Kidney tubule cell (primary cell): Measurements from ENCODE around the gene SIDT1.

ENCODE experiments used
- DNase-seq: peaks from one replicate; pipeline ENCODE4 v3.0.0-alpha.2; 2018; ENCODE audit warnings: low spot score

Gene SIDT1

DNA sequence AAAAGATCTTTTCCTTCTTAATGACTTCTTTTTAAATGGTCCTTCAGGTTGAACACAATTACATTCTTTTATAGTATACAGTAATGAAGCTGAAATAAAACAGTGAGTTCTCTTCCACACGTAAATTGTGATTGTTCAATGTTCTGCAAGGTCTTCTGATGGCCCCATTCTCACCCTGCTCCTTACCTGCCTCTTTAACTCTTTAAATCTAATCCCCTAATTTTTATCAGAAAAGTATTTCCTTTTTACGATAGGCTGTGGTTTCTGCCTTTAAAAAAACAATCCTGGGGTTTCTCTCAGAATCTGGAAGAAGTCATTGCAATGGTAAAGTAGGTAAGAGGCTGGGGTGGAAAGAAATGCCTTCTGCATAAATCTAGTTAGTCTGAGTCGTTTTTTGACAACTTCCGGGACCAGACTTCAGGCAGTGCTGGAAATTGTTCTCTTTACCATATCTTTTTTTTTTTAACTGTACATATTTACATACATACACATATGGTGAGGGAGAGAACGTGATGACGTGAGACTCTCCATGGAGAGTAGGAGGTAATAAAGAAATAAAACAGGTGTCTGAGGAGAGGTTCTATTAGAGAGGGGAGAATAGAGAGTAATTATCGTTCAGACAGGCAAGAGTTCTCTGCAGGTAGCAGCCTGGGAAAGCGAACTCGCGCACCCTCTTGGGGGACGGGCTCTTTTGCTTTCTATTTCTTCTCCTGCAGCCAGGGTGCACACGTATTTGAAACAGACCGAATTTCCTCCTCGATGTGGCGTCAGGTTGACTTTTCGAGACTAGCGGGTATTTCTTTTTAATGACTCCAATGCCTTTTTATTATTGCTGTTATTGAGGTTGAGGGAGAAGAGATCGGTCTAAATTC is at the start of gene SIDT1:
SIDT1 (plus strand) TSS at position 730 of the 872 bp plus-strand sequence. CDS start 467 bp downstream, outside the sequence.
- peak; percentile 44 for DNase-seq

DNA sequence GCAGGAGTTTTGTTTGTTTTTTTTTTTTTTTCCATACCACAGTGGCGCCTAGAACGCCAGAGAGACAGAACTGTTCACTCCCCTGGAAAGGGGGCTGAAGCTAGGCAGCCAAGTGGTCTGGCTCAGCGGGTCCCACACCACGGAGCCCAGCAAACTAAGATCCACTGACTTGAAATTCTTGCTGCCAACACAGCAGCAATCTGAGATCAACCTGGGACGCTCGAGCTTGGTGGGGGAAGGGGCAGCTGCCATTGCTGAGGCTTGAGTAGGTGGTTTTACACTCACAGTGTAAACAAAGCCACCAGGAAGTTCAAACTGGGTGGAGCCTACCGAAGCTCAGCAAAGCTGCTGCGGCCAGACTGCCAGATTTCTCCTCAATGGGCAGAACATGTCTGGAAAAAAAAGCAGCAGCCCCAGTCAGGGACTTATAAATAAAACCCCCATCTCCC is 47.2 kb upstream of the SIDT1 start:
- no peak for DNase-seq

DNA sequence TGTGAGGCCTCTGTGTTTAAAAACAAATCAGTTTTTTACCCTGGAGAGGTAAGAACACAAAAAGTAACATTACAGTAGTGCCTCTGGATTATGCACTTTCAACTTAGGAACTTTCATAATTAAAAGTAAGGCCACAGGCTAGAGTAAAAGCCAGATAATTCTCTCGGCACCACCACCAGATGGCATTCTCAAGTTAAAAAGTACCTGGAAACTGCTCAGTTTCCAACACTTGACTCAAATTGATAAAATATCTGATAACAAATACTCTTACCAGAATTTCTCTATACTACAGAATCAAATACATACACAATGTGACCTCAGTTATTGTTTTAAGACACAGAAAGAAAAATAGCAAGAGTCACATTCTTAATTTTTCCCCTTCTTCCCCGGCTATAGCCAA is 37.3 kb upstream of the SIDT1 start:
- DNase-seq: peak; percentile 29

DNA sequence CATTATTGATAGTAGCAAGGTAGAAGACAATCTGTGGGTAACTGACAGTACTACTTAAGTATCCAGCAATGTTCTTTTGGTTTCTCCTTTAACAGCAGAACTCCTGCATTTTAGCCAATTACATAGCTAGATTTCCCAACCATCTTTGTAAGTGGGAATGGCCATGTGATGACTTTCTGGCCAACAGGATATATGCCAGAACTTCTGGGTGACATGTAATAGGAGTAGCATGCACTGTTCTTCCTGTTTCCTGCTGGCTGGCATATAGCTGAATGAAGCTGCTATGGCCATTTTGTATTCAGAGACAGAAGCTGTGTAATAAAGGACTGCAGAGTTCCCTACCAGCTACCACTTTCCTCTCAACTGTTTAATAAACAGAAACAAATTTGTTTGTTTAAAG is 35.4 kb upstream of the SIDT1 start:
- peak; percentile 29 for DNase-seq

DNA sequence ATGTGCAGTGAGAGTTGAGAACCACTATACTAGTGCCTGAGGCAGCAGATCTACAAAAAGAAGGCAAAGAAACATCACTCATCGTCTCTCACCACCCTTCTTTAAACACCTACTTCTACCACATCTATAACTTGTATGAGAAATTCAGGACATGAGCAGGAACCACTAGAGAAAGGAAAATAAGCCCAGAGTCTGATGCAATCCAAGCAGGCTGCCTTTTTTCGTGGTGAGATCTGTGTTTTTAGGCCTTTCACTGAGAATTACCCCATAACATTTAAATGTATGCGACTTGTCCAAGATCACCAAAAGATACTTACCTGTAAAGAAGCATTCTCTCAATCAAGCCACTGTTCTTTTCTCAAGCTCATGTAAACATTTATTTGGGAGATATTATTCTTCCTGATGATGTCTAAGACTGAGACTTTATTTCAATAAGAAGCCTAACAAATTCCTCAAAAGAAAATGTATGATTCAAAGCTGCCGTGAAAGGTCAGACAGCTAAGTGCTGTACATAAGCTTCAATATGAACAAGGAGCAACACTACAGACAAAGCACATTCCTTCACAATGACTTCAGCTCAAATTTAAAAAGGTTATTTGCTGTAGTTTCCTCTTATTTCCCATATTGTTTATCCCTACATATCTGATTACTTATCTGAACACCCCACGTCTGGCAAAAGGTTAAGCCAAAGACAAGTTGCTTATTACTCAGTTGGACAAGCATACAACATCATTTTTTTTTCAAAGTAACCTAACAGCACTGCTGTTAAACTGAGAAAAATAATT is 33.9 kb upstream of the SIDT1 start:
- DNase-seq: peak; percentile 47

DNA sequence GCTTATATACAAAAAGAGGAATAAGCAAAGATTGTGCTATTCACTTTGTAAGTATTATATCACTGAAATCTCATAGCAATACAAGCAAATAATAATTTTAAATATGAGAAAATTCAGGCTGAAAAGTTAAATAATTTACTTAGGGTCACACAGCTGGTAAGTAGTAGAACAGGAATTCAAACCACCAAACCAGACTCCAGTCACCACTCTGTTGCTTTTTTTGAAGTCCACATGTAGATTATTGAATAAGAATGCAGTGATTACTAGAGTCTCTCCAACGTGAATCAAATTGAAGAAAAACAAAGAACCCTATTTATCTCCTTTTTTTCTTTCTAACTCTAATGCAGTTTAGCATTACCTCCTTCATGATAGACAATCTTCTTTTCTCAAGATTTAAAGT is 33.3 kb upstream of the SIDT1 start:
- no peak for DNase-seq

DNA sequence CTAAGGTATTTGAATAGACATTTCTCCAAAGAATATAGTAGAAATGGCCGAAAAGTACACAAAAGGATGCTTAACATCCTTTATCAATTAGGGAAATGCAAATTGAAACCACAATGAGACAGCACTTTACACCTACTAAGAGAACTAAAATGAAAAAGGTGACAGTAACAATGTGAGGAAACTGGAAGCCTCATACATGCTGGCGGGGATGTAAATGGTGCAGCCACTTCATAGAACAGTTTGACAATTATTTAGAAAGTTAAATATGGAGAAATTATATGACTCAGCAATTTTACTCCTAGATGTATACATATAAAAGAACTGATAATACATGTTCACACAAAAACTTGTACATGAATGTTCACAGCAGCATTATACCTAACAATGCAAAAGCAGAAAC is 30.8 kb upstream of the SIDT1 start:
- no peak for DNase-seq

DNA sequence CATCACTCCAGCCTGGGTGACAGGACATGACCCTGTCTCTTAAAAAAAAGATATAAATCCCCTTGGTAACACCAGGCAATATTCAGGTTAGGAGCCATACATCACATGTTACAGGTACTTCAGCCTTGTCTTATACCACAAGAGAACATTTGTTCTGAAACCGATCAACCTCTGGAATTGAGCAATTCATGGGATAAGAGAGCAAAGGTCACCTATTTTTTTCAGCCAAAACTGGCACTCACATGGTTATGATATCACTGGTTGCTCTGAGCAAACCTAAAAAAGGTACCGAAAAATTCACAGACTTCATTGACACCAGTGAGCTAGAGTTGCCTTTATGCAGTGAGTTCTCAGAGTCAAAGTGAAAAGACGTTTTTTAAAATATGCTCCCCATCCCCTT is 26.5 kb upstream of the SIDT1 start:
- no peak for DNase-seq

DNA sequence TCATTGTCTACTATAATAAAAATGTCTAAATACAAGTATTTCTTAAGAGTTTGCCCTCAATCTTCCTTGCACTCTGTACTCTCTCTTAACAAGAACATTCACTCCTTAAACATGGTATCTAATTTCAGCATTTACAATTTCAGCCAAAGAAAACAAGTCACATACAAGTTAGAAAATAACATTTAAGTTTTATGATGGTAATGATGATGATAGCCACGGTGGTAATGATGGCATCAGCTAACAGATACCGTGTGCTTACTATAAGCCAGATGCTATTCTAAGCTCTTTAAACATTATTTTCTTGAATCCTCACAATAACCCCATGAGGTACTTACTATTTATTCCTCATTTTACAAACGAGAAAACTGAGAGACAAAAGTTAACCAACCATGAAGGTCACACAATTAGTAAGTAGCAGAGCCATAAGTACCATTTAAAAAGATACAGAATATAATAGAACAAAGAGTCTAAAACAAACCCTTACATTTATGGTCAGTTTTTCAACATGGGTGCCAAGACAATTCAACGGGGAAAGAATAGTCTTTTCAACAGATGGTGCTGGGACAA is 24.8 kb upstream of the SIDT1 start:
- no peak for DNase-seq

DNA sequence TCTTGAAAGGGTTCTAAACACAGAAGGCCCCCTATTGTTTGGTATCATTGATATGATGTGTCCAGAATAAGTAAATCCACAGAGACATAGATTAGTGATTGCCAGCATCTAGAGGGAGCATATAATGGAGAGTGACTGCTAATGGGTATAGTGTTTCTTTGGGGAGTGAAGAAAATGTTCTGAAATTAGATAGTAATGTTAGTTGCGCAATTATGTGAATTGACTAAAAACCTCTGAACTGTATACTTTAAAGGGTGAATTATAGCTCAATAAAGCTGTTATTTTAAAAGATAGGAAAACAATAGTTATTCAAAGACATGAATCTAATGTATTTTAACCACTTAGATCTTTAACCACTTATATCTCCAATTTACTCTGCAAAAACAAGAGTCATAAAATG is 23.4 kb upstream of the SIDT1 start:
- DNase-seq: no peak

DNA sequence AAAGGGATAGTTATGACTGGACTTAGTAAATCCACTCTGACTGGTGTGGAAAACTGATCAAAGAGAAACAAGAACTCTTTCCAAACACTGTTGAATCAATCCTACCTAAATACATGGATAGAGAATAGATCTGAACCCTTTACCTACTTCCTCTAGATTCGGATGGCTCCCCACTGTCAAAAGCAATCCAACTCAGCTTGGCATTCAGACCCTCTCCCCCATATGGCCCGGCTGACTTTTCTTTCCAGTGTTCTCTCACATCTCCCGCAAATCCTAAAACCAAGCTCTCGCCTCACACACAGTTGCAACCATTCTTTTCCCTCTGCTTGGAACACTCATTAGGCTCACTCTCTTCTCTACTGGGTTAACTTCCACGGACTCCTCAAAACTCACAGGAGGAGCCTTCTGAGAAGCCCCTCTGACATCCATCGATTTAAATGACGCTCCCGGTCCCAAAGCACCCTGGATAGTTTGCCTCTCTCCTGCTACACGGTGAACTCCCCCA is 18.0 kb upstream of the SIDT1 start:
- DNase-seq: no peak

DNA sequence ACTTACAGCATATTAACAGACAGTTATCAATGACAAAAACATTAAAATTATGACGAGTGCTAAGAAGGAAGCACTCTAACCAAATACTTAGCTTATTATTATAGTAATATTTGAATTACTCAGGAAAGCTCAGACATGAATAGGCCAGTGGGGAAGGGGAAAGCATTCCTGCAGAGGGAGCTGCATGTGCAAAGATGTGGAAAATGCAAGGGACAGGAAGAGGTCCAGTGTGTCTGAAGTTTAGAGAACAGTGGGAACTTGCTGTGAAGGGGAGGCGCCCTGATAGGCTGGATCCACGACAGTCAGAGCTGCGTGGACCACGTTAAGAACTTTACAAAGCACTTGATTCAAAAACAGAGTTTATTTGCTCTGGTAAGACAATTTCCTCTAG is 16.2 kb upstream of the SIDT1 start:
- no peak for DNase-seq

DNA sequence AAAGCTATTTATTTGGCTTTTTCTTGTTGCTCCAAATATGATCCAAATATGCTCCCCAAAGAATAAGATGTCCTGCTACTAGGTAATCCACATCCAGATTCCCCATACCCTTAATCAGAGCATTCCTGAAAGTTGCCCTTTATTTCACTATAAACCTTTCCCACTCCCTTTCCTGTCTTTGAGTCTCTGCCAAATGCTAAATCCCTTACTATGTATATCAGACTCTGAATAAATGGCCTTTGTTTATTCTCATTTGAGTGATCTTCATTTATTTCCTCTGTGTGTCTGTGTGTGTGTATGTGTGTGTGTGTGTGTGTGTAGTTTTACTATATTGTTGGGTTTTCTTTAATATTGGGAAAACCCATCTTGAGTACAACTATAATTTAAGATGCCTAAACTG is 10.4 kb upstream of the SIDT1 start:
- no peak for DNase-seq

DNA sequence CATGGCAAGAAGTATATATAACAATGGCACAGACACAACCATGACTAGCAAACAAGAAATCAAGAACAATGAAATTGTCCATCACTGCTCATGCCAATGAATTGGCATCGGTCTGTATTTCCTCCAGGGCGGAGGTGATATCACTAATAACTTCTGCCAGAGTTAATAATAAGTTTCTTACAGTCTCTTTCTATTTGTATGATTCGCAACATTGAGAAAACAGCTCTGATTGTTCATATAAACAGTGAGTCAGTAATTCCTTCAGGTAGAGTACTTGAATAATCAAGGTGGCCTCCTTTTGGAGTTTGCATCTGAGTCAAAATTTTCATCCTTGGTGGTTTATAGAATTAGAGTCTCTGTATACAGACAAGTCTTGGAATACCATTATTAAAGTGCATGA is 9.1 kb upstream of the SIDT1 start:
- no peak for DNase-seq

DNA sequence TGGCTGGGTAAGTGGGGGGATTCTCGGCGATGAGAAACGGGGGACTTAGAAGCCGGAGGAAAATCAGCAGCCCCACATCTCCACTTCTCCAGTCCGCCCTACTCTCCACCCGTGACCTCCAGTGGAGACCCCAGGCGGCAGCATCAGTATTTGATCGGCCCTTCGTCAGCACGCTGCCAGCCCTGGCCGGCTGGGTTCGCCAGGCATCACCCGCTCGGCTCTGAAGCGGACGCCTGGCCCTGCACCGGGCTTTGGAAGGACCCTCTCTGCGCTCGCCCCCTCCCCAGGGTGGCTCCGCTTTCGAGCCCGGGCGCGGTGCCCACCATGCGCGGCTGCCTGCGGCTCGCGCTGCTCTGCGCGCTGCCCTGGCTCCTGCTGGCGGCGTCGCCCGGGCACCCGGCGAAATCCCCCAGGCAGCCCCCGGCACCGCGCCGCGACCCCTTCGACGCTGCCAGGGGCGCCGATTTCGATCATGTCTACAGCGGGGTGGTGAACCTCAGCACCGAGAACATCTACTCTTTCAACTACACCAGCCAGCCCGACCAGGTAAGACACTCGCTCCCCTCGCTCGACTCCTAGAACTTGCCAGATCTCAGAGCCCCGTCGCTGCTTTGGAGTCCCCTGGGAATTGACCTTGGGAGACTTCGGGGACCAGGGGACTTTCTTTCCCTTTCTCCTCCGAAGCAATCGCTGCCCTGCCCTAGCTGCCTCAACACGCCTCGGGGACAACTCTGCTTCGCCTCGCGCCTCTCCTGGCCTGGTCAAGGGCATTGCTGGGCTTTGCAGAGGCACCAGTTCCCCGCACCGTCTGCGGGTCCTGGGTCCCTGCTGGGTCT is 561 bp downstream of the SIDT1 start:
- no peak for DNase-seq

DNA sequence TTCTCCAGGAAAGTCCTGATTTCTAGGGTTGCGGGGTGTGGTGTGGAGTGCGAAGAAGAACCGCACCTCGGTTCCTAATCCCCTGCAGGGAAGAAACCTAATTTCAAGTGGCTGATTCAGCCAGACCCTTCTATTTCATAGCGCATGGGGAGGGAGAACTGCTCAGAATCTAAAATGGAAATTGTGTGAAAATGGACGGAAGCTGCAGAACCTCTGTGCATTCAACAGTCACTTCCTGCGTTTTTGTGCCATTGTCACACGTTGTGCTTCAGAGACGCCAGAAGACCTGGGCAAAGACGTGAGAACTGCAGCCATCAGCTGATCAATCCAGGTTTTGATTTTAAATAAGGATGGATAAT is 1.2 kb downstream of the SIDT1 start:
- no peak for DNase-seq

DNA sequence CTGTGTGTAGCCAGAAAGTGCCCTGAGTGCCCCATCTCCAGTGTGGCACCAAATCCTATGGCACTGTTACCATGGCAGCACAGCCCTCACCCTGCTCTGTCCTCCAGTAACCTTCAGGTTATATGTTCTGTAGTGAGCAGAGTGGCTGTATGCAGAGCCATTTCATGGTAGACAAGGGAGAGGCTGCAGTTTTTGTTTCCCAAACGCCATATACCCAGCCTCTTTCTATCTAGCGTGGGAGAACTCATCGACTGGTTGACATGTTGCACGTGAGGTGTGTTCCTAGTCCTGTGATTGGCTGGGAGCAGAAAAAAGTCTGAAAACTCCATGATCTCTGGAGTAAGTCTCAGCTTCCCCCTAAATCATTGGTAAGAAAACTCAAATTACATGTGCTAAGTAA is 2.0 kb downstream of the SIDT1 start:
- DNase-seq: no peak

DNA sequence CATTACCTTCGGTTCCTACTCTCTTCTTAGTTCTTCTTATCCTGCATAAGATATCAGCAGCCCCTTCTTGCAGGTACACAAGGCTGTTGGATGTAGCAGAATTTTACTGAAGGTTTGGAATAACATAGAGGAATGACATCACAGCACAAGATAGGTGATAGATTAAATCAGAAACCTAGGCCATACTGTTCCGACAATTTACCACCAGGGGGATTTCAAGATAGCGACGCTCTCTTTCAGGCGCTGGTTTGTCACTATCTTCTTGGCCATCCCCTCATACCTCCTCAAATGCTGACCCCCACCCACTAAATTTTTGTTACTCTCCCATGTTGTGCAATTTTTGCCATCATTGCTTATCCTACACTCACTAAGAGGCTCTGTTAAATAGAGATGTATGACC is 3.5 kb downstream of the SIDT1 start:
- DNase-seq: no peak

DNA sequence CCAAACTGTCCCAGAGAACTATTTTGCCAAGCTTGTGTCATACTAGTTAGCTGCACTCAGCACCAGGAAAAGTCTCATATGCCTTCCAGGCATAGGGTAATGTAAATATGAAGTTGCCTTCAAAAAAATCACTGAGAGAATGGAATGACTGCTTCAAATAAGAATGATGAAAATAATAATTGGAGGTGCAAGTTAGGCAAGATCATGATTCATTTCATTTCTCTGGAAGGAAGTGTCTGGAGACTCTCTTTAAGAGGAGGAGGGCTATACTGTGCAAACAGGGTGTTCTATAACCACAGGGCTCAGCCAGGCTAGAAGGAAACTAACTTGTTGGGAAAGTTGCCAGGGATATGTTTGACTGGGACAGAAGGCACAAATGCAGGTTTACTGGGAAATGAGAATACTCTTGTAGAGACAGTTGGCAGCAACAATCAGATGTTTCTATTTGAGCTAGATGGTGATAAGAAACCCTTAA is 4.3 kb downstream of the SIDT1 start:
- DNase-seq: peak; percentile 62

DNA sequence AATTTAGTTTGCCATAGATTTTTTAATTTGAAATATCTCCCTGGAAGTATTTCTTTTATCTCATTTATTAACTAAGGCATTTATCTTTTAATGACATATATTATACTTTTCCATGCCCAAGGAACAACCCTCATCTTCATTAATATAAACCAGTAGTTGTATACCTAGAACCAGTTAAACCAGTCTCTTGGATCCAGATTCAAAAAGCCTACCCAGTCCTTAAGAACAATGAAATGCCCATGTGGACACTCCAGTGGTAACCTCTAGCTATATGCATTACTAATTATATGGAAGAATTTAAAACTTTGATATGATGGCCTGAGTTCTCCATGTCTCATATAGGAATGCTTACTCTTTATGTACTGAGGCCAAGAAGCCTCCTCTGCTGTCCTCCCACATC is 4.8 kb downstream of the SIDT1 start:
- no peak for DNase-seq

DNA sequence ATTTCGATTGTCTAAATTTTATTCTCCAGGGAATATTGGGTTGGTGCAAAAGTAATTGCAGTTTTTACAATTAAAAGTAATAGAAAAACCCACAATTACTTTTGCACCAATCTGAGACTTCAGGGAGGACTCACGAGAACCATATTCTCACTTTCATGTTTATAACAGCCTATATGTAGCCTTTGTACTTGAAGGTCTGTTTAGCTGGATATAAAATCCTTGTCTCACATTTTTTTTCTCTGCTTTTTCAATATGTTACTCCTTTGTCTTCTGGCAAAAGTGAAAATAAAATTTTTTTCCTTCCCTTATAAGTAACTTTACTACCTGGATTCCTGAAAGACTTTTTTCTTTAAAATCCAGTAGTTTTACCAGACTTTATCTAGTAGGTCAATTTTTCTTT is 9.2 kb downstream of the SIDT1 start:
- DNase-seq: no peak

DNA sequence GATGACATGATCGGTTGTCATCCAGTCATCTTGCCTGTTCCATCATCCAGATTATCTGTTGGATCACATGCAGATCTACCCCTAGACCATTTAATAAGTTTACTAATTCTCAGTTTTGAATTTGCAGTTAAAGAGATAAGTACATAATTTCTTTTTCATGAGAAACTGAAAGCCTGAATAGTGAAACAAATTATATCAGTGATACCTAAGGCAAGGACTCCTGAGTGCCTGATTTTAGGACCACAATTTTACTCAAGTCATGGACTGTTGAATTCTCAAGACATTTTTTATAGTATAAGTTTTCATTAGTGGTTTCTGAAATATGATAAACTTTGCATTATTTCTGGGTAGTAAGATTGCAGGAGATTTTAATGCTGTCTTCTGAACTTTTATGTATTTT is 13.2 kb downstream of the SIDT1 start:
- DNase-seq: no peak
